HepG2 (cell line): Measurements from ENCODE around the gene EMC1. TPM values are rescaled to one million over a fixed set of nuclear protein-coding genes. Genes with fewer than 3 reads are reported as not detected.

Source experiments
- ATAC-seq: fragments of 200-7000 bp; cut with Tn5 transposase; 3 replicates; pipeline ENCODE4 v1.9.1; 2020; ENCODE audit warnings: mild to moderate bottlenecking, moderate library complexity
- BruUV-seq: library from RNA; stranded (reverse); fragments of 400-500 nt; replicated peaks from 2 replicates; lab custom pipeline; 2021; lab: Mats Ljungman, UMichigan
- CTCF ChIA-PET: fragments of 300-600 bp; formaldehyde crosslinking; extraction: SDS; loops from one replicate; lab custom pipeline; 2021; ENCODE audit warnings: low total read pairs, inconsistent platforms, low intra/inter-chr PET ratio; lab: Yijun Ruan, JAX
- POLR2A ChIA-PET: fragments of 350-600 bp; sonication (Branson Sonifier 250); formaldehyde crosslinking; loops from one replicate; lab custom pipeline; 2020; ENCODE audit warnings: antibody characterized with exemption, inconsistent platforms; lab: Yijun Ruan, JAX
- DNase-seq: peaks from one replicate; pipeline ENCODE4 v3.0.0-alpha.2; 2015; ENCODE audit warnings: low spot score
- FAIRE-seq: peaks from 3 replicates; lab custom pipeline; 2011; peaks lifted over from hg19 to GRCh38; lab: Jason Lieb, UNC
- H2AFZ ChIP-seq: one replicate; pipeline ENCODE4 v1.6.1; 2011; ENCODE audit warnings: low read length, inconsistent platforms
- H3K27ac ChIP-seq: fragments of 300-600 bp; 3 replicates; pipeline ENCODE4 v1.8.0; 2011; ENCODE audit warnings: mixed run types, mild to moderate bottlenecking, mixed read lengths, low read length, inconsistent platforms; ENCODE audit not compliant: insufficient read depth; ENCODE audit errors: extremely low read length
- H3K27me3 ChIP-seq, 2 experiments: fragments of 200-600 bp in 1 of 2; 2 replicates in 1 of 2; 3 replicates in 1 of 2; pipeline versions ENCODE4 v1.6.0 to v1.8.0; 2011; ENCODE audit warnings: low read length in 2 of 2, mild to moderate bottlenecking in 2 of 2, moderate library complexity in 2 of 2, inconsistent platforms in 1 of 2; ENCODE audit not compliant: insufficient read depth in 2 of 2, control insufficient read depth in 1 of 2
- H3K36me3 ChIP-seq, 2 experiments: fragments of 200-600 bp in 1 of 2; replicated peaks in 1 of 2; 2 replicates in 1 of 2; 3 replicates in 1 of 2; pipeline versions ENCODE4 v1.5.1 to v1.8.0; 2011; ENCODE audit warnings: low read length in 2 of 2, inconsistent platforms in 1 of 2; ENCODE audit not compliant: insufficient read depth in 2 of 2, control insufficient read depth in 1 of 2
- H3K4me1 ChIP-seq: 2 replicates; pipeline ENCODE4 v1.5.1; 2012; ENCODE audit warnings: low read length, inconsistent platforms; ENCODE audit not compliant: insufficient read depth
- H3K4me2 ChIP-seq: 2 replicates; pipeline ENCODE4 v1.6.0; 2011; ENCODE audit warnings: low read depth, low read length, inconsistent platforms
- H3K4me3 ChIP-seq, 3 experiments: fragments of 200-600 bp in 1 of 3; sonication (generic), shearing (Covaris generic) in 1 of 3; replicated peaks in 1 of 3; 2 replicates each; pipeline ENCODE4 v1.5.1; 2011 to 2016; ENCODE audit warnings: low read length in 3 of 3, inconsistent platforms in 2 of 3, low read depth in 2 of 3, mild to moderate bottlenecking in 2 of 3, control low read depth in 1 of 3, mixed read lengths in 1 of 3; ENCODE audit not compliant: insufficient read depth in 1 of 3
- H3K79me2 ChIP-seq: one replicate; pipeline ENCODE4 v1.6.1; 2011; ENCODE audit warnings: low read length, inconsistent platforms; ENCODE audit not compliant: insufficient read depth
- H3K9ac ChIP-seq: 2 replicates; pipeline ENCODE4 v1.6.0; 2011; ENCODE audit warnings: mild to moderate bottlenecking, low read depth, low read length, inconsistent platforms; ENCODE audit not compliant: insufficient read depth
- H3K9me3 ChIP-seq: 2 replicates; pipeline ENCODE4 v1.5.1; 2012; ENCODE audit warnings: mild to moderate bottlenecking, low read length
- H4K20me1 ChIP-seq: 2 replicates; pipeline ENCODE4 v1.6.0; 2011; ENCODE audit warnings: inconsistent platforms, mild to moderate bottlenecking, low read length, moderate library complexity; ENCODE audit not compliant: insufficient read depth
- ELK4 ChIP-seq: sonication (generic); formaldehyde crosslinking; IDR thresholded peaks from 2 replicates; pipeline ENCODE4 v1.9.0; 2021; ENCODE audit warnings: missing genetic modification reagents, borderline replicate concordance
- IKZF5 ChIP-seq: IDR thresholded peaks from 2 replicates; pipeline ENCODE4 v1.6.1; 2018; ENCODE audit warnings: missing genetic modification reagents, mild to moderate bottlenecking, missing compliant biosample characterization
- KMT2B ChIP-seq: IDR thresholded peaks from 2 replicates; pipeline ENCODE4 v1.6.1; 2016; ENCODE audit warnings: missing genetic modification reagents, missing compliant biosample characterization
- MTERF4 ChIP-seq: sonication (generic); formaldehyde crosslinking; IDR thresholded peaks from 2 replicates; pipeline ENCODE4 v1.8.0; 2023; ENCODE audit warnings: mild to moderate bottlenecking, missing genetic modification reagents
- NFE2 ChIP-seq: sonication (generic); formaldehyde crosslinking; IDR thresholded peaks from 2 replicates; pipeline ENCODE4 v1.4.0; 2020; ENCODE audit warnings: missing genetic modification reagents
- NFIB ChIP-seq: sonication (generic); formaldehyde crosslinking; IDR thresholded peaks from 2 replicates; pipeline ENCODE4 v1.9.0; 2021; ENCODE audit warnings: missing genetic modification reagents, mild to moderate bottlenecking, borderline replicate concordance
- PRDM10 ChIP-seq: sonication (generic); formaldehyde crosslinking; IDR thresholded peaks from 2 replicates; pipeline ENCODE4 v1.4.0; 2020; ENCODE audit warnings: low read depth, missing genetic modification reagents
- TBL1XR1 ChIP-seq: fragments of 150-350 bp; IDR thresholded peaks from 2 replicates; pipeline ENCODE4 v1.6.1; 2014; ENCODE audit warnings: borderline replicate concordance, low read length; ENCODE audit not compliant: partially characterized antibody
- TOE1 ChIP-seq: sonication (generic); formaldehyde crosslinking; IDR thresholded peaks from 2 replicates; pipeline ENCODE4 v1.4.0; 2020; ENCODE audit warnings: mild to moderate bottlenecking, missing genetic modification reagents
- ZNF292 ChIP-seq: sonication (generic); formaldehyde crosslinking; IDR thresholded peaks from 2 replicates; pipeline ENCODE4 v1.8.1; 2022; ENCODE audit warnings: mild to moderate bottlenecking, low read depth, missing genetic modification reagents, borderline replicate concordance
- ZNF616 ChIP-seq: sonication (generic); formaldehyde crosslinking; IDR thresholded peaks from 2 replicates; pipeline ENCODE4 v1.5.0; 2020; ENCODE audit warnings: low read depth, mild to moderate bottlenecking, missing genetic modification reagents
- ZNF841 ChIP-seq: sonication (generic); formaldehyde crosslinking; IDR thresholded peaks from 2 replicates; pipeline ENCODE4 v1.8.1; 2023; ENCODE audit warnings: missing genetic modification reagents, borderline replicate concordance
- WGBS: methylation state at CpG from one replicate; pipeline ENCODE4 v1.1.6; 2017; ENCODE audit warnings: low lambda C conversion rate; 5-methylcytosine and 5-hydroxymethylcytosine counted together
- in situ Hi-C: cut with HindIII; loops from 2 replicates; pipeline ENCODE4 v1.10.0; 2017; ENCODE audit warnings: low pct_unique_long_range_greater_than_20kb; ENCODE audit not compliant: extremely low pct_ligation_motif_present
- intact Hi-C: fragments of 100-400 bp; cut with micrococcal nuclease; formaldehyde crosslinking; loops from one replicate; pipeline ENCODE4 v1.10.0; 2022; ENCODE audit not compliant: unreplicated experiment
- polyA plus RNA-seq, 8 experiments: library from polyadenylated mRNA; depleted of rRNA in 3 of 8; stranded (reverse) in 7 of 8; unstranded in 1 of 8; fragments of >200 nt; fragmentation: Illumina TruSeq in 4 of 8; extraction: Trizol in 4 of 8; gene quantifications; 2 replicates each; pipeline versions ENCODE4 v1.2.1 to v1.2.3, GENCODE V29; 2011 to 2016; ENCODE audit warnings: low read depth in 4 of 8, missing spikeins in 1 of 8, mixed read lengths in 1 of 8; ENCODE audit not compliant: insufficient read depth in 1 of 8
- total RNA-seq, 5 experiments: library from RNA; depleted of rRNA; stranded (reverse); fragments of >200 nt; fragmentation: Illumina TruSeq; extraction: Trizol; gene quantifications; 2 replicates each; pipeline ENCODE4 v1.2.3, GENCODE V29; 2016; ENCODE audit warnings: low read depth in 1 of 5
- TF ChIP-seq, protein P1 (sequence below): sonication (generic); formaldehyde crosslinking; IDR thresholded peaks from 2 replicates; pipeline ENCODE4 v1.8.1; 2023; ENCODE audit warnings: mild to moderate bottlenecking, moderate library complexity, missing genetic modification reagents

Gene EMC1
- total and polyA plus RNA-seq, 2 of the 13 experiments (the other 11 are each of a cell fraction or from before 2014, with no cell fraction given), result 38.0 to 61.3 TPM

DNA sequence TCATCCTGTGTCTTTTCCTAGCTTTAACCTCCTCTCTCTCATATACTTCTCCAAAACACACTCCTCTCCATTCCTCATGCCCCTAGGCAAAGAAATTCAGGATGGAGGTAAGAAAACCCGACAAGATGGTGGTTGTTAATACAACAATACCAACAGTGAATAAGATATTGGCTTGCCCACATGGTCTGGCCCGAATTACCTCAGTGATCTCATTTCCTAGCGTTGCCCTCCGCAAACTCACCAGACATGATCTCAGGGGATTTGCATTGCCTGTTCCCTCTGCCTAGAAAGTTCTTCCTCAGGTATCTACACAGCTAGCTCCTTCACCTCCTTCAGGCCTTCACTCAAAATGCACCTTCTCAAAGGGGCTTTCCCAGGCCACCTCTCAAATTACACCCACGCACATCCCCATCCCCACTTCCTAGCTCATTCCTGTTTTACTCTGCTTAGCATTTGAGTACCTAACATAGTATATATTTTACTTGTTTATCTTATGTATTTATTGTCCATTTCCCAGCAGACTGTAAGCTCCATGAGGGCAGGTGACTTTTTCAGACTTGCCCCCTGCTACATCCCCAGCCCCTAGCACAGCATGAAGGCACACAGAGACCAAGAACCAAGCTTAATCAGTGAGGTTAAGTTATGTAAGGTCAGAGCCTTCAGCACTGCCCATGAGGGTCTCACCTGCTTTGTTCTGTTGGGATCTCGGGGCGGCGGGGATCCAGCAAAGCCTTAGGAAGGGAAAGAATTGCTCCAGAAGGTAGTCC is 31.1 kb downstream of the EMC1 start:
- Histone ChIP-seq H3K9ac (no peak overlapping the region), H4K20me1 (no peaks in the 10 kb centered on the region), H3K27ac (no peak overlapping the region), H3K4me1 (peaks cover 27% of the 10 kb centered on the region), H3K9me3 (no peaks in the 10 kb centered on the region), H3K36me3 (peaks cover 29 to 68% of the 10 kb centered on the region in 2 experiments), H3K4me2 (no peak overlapping the region), H2AFZ (no peak overlapping the region), H3K4me3 (no peak overlapping the region), H3K79me2 (no peaks in the 10 kb centered on the region), H3K27me3 (no peaks in the 10 kb centered on the region)
- no TSS peak for BruUV-seq
- WGBS, result 97% methylated on average over 8 of the region's 8 CpGs
- no peak for FAIRE-seq
- no peak for ATAC-seq
- ChIA-PET POLR2A (interaction anchor here (2.6 kb wide), 1 partner anchor 9 kb away, joined by 10 read pairs; no protein-coding TSS in a partner anchor), CTCF (no interaction called here)
- intact Hi-C loops, result no loop called here
- in situ Hi-C loops, result no loop called here
- DNase-seq, result no peak
- TF ChIP-seq ZNF841 (CRISPR knock-in tag) (no peak), NFIB (CRISPR knock-in tag) (no peak), KMT2B (CRISPR knock-in tag) (no peak), TOE1 (no peak), ZNF616 (CRISPR knock-in tag) (no peak), ELK4 (CRISPR knock-in tag) (no peak), PRDM10 (CRISPR knock-in tag) (no peak), TBL1XR1 (no peak), IKZF5 (CRISPR knock-in tag) (no peak), MTERF4 (CRISPR knock-in tag) (no peak), NFE2 (CRISPR knock-in tag) (no peak), ZNF292 (no peak)
- TF ChIP-seq, protein P1, sequence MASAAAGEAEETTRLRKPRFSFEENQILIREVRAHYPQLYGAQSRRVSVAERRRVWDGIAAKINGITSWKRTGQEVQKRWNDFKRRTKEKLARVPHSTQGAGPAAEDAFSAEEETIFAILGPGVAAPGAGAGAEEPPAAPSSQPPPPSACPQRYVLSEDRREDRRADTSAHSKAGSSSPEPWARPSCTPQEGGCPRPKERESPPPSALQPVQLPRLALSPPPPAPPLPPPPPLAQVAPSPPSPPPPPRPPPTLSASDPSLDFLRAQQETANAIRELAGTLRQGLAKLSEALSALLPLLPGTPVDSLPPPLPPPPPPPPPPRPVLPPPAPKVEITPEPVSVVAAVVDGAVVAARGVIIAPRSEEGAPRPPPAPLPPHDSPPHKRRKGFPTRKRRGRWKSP, result no peak
